Measurements from ENCODE around the gene PGM1. TPM values are rescaled to one million over a fixed set of nuclear protein-coding genes. Genes with fewer than 3 reads are reported as not detected.

The PGM1 gene
- total RNA-seq, 6 experiments from 2014 or later, result 31.6 to 46.2 (median 32.9) TPM

- H3K9me3 Mint-ChIP-seq, result no peaks in the 10 kb centered on the region
- no peaks in the 10 kb centered on the region; the same call in 1 of the 2 replicates for H3K27me3 Mint-ChIP-seq (ENCODE audit: insufficient read depth)
- no peak overlapping the region for H3K4me3 Mint-ChIP-seq
- H3K36me3 Mint-ChIP-seq (ENCODE audit: low read depth), result peaks cover 24% of the 10 kb centered on the region
- H3K4me1 Mint-ChIP-seq (ENCODE audit: low read depth), result peaks cover 33% of the 10 kb centered on the region
- no peak for TF ChIP-seq CTCF (IDR thresholded peaks at IDR 0.05)
- no peak overlapping the region for H3K27ac Mint-ChIP-seq
- DNase-seq, result no peak
Observed at GRCh38 chr1:63635681-63636080, 42.5 kb downstream of the PGM1 start.

- no peak for TF ChIP-seq CTCF (IDR thresholded peaks at IDR 0.05)
- Mint-ChIP-seq H3K27me3 (ENCODE audit: insufficient read depth) (no peaks in the 10 kb centered on the region; the same call in 1 of the 2 replicates), H3K27ac (no peak overlapping the region), H3K9me3 (no peaks in the 10 kb centered on the region), H3K4me3 (no peak overlapping the region), H3K36me3 (ENCODE audit: low read depth) (peaks cover 24% of the 10 kb centered on the region), H3K4me1 (ENCODE audit: low read depth) (peaks cover 25% of the 10 kb centered on the region)
- DNase-seq, result no peak
Observed at GRCh38 chr1:63636192-63637105, 43.2 kb downstream of the PGM1 start.

GRCh38 chr1:63638471-63638870, 45.3 kb downstream of the PGM1 start:
- H3K27ac Mint-ChIP-seq, result no peak overlapping the region
- no peak for TF ChIP-seq CTCF (IDR thresholded peaks at IDR 0.05)

DNA sequence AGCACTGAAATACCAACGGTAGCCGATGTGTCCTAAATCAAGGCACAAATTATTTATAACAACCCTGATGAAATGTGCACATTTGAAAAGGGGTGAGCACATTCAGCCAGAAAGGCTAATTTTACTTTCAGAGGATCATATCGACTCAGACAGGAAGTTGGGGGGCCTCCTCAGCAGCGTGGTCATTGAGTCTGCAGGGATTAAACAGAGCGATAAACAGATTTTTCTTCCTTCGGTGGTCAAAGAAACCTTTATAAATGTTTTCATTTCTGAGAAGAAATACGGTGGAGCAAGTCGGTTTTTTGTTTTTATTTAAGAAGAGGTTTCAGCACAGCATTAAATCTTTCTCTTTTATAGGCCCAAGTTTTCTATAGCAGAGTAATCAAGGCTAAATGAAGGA, 45.7 kb downstream of the PGM1 start:
- H3K27me3 Mint-ChIP-seq (ENCODE audit: insufficient read depth), result no peaks in the 10 kb centered on the region; the same call in 1 of the 2 replicates
- TF ChIP-seq CTCF (IDR thresholded peaks at IDR 0.05), result no peak
- H3K36me3 Mint-ChIP-seq (ENCODE audit: low read depth), result peaks cover 24% of the 10 kb centered on the region
- H3K4me1 Mint-ChIP-seq (ENCODE audit: low read depth), result peaks cover 20% of the 10 kb centered on the region
- no peaks in the 10 kb centered on the region for H3K9me3 Mint-ChIP-seq
- DNase-seq, result no peak
- H3K4me3 Mint-ChIP-seq, result no peak overlapping the region
- H3K27ac Mint-ChIP-seq, result no peak overlapping the region

More at GRCh38 chr1:63638471-63638870, 45.3 kb downstream of the PGM1 start:
- DNase-seq, result no peak
- no peak overlapping the region for H3K4me3 Mint-ChIP-seq
- H3K4me1 Mint-ChIP-seq (ENCODE audit: low read depth), result peaks cover 20% of the 10 kb centered on the region
- no peaks in the 10 kb centered on the region for H3K9me3 Mint-ChIP-seq
- H3K36me3 Mint-ChIP-seq (ENCODE audit: low read depth), result peaks cover 23% of the 10 kb centered on the region
- no peaks in the 10 kb centered on the region; the same call in 1 of the 2 replicates for H3K27me3 Mint-ChIP-seq (ENCODE audit: insufficient read depth)

- H3K4me1 Mint-ChIP-seq (ENCODE audit: low read depth), result peaks cover 2% of the 10 kb centered on the region
- H3K27ac Mint-ChIP-seq, result no peak overlapping the region
- no peaks in the 10 kb centered on the region; the same call in 1 of the 2 replicates for H3K27me3 Mint-ChIP-seq (ENCODE audit: insufficient read depth)
- no peak for TF ChIP-seq CTCF (IDR thresholded peaks at IDR 0.05)
- H3K4me3 Mint-ChIP-seq, result no peak overlapping the region
- no peaks in the 10 kb centered on the region; the same call in 1 of the 2 replicates for H3K9me3 Mint-ChIP-seq
- no peak for DNase-seq
- peaks cover 28% of the 10 kb centered on the region for H3K36me3 Mint-ChIP-seq (ENCODE audit: low read depth)
Observed at GRCh38 chr1:63640633-63641567, 47.7 kb downstream of the PGM1 start.

Data from HFFc6 (cell line).